HEK293T (cell line): Measurements from ENCODE around the gene KIAA1671.

Source experiments
- FOXM1 ChIP-seq: fragments of 450-650 bp; IDR thresholded peaks from 2 replicates; pipeline ENCODE4 v1.6.1; 2017; ENCODE audit warnings: mild to moderate bottlenecking, borderline replicate concordance
- HDGF ChIP-seq: fragments of 450-650 bp; IDR thresholded peaks from 2 replicates; pipeline ENCODE4 v1.6.1; 2017; ENCODE audit warnings: antibody characterized with exemption, borderline replicate concordance
- NFRKB ChIP-seq: fragments of 450-650 bp; IDR thresholded peaks from 2 replicates; pipeline ENCODE4 v1.6.1; 2016; ENCODE audit warnings: mild to moderate bottlenecking, moderate library complexity
- SP1 ChIP-seq: fragments of 450-650 bp; IDR thresholded peaks from 2 replicates; pipeline ENCODE4 v1.6.1; 2017

DNA sequence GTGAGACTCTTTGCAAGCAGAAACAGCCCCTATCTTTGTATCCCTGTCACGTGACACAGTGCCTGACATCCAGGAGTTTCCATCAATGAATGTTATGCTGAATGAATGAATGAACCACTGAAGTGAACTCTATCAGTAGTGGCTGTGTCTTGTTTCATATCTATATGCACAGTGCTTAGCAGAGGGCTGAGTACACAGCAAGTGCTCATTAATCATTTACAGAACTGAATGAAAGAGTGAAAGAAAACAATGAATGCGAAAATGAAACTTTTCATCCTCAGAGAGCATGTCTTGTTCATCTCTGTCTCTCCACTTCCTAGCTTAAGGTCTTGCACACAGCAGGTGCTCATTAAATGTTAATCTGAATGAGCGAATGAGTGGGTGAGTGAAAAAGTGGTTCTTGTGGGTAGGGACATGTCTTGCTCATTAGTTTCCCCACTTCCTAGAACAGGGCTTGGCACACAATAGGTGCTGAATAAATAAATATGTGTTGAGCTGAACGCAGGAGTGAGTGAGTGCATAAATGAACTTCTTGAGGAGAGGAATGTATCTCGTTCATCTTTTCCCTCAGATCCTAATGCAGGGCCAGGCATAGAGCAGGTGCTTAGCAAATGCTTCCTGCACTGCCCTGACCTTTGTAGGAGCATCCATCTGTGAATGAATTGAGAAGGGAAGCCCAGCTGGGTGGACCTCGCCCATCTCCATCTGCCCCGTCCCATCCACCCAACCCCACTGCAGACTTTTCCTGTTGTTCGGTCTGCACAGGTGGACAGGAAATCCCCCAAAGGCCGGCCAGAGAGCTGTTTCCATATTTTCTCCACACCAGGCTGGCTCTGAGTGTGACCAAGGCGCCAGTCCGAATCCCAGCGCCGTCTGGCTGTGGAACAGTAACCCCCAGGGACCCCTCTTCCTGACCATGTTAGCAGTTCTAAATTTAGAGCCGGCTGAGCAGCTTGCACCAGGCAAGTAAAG, 133.7 kb downstream of the KIAA1671 start:
- TF ChIP-seq NFRKB = no peak
- TF ChIP-seq SP1 = no peak
- TF ChIP-seq FOXM1 = no peak
- TF ChIP-seq HDGF = no peak
